BE2C (cell line): ENCODE measurements around the gene PTPRD.

Experiments
- DNase-seq: peaks from one replicate; pipeline ENCODE4 v3.0.0-alpha.2; 2020
- H3K27me3 ChIP-seq: fragments of 250-450 bp; sonication (Bioruptor Pico); 2 replicates; pipeline ENCODE4 v1.5.1; 2020; ENCODE audit warnings: mild to moderate bottlenecking
- H3K36me3 ChIP-seq: fragments of 250-450 bp; sonication (Bioruptor Pico); 2 replicates; pipeline ENCODE4 v1.5.1; 2020; ENCODE audit warnings: mild to moderate bottlenecking
- H3K4me1 ChIP-seq: fragments of 250-450 bp; sonication (Bioruptor Pico); 2 replicates; pipeline ENCODE4 v1.5.1; 2020
- H3K4me3 ChIP-seq: 2 replicates; pipeline ENCODE4 v1.5.1; 2011; ENCODE audit warnings: low read depth, low read length
- H3K9me3 ChIP-seq: fragments of 250-450 bp; sonication (Bioruptor Pico); 2 replicates; pipeline ENCODE4 v1.5.1; 2020
- TF ChIP-seq, protein P1 (sequence below): IDR thresholded peaks from 2 replicates; pipeline ENCODE4 v1.5.1; 2012; ENCODE audit warnings: mild to moderate bottlenecking, low read depth, low read length

Gene PTPRD

DNA sequence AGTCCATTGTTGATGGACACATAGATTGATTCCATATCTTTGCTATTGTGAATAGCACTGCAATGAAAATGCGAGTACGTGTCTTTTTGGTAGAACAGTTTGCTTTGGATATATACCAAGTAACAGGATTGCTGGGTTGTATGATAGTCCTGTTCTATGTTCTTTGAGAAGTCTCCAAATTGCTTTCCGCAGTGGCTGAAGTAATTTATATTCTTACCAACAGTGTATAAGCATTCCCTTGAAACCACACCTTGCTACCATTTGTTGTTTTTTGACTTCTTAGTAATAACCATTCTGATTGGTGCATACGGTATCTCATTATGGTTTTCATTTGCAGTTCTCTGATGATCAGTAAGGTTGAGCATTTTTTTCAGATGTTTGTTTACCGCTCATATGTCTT, 792.9 kb downstream of the PTPRD start:
- H3K9me3 ChIP-seq: no peaks in the 10 kb centered on the region
- TF ChIP-seq, protein P1, sequence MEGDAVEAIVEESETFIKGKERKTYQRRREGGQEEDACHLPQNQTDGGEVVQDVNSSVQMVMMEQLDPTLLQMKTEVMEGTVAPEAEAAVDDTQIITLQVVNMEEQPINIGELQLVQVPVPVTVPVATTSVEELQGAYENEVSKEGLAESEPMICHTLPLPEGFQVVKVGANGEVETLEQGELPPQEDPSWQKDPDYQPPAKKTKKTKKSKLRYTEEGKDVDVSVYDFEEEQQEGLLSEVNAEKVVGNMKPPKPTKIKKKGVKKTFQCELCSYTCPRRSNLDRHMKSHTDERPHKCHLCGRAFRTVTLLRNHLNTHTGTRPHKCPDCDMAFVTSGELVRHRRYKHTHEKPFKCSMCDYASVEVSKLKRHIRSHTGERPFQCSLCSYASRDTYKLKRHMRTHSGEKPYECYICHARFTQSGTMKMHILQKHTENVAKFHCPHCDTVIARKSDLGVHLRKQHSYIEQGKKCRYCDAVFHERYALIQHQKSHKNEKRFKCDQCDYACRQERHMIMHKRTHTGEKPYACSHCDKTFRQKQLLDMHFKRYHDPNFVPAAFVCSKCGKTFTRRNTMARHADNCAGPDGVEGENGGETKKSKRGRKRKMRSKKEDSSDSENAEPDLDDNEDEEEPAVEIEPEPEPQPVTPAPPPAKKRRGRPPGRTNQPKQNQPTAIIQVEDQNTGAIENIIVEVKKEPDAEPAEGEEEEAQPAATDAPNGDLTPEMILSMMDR: no peak
- H3K4me3 ChIP-seq: no peak overlapping the region
- H3K27me3 ChIP-seq: no peaks in the 10 kb centered on the region
- DNase-seq: no peak
- H3K36me3 ChIP-seq: no peaks in the 10 kb centered on the region
- no peaks in the 10 kb centered on the region for H3K4me1 ChIP-seq

DNA sequence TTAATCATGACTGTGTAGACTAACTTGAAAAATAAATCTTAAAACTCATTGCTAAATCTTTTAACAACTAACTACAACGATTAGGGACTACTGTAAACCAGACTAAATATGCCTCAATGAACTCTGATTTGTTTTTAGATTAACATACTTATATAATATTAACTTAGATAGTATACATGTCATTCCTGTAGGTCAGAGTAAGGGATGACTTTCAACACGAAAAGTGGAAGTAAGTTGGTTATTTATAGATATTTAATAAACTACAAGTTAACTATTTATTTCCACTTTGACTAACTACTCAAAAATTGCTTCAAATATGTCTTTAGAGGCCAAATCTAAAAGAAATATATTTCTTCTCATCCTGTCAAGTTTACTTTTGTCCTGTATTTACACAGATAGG, 795.6 kb downstream of the PTPRD start:
- Histone ChIP-seq H3K27me3 (no peaks in the 10 kb centered on the region), H3K9me3 (no peaks in the 10 kb centered on the region), H3K36me3 (no peaks in the 10 kb centered on the region), H3K4me3 (no peak overlapping the region), H3K4me1 (no peaks in the 10 kb centered on the region)
- TF ChIP-seq, protein P1: no peak
- no peak for DNase-seq

DNA sequence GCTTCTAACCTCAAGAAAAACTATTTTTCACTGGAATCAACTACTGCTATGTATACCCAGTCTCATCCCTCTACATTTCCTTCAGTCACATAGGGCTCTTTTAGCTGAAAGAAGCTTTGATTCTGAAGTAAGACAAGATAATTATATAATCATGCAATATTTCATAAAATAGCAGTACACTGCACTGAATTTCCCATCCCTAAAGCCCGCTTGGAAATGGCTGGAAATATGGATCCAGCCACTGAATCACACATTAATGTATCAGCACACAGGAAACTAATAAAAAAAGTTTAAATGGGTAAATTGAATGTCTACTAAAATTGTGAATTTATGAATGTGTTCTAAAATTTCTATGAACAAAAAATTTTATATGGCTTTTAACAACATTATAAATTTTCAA, 808.7 kb downstream of the PTPRD start:
- H3K9me3 ChIP-seq: no peaks in the 10 kb centered on the region
- H3K36me3 ChIP-seq: no peaks in the 10 kb centered on the region
- H3K27me3 ChIP-seq: no peaks in the 10 kb centered on the region
- H3K4me1 ChIP-seq: no peaks in the 10 kb centered on the region
- no peak overlapping the region for H3K4me3 ChIP-seq
- TF ChIP-seq, protein P1: no peak
- no peak for DNase-seq

DNA sequence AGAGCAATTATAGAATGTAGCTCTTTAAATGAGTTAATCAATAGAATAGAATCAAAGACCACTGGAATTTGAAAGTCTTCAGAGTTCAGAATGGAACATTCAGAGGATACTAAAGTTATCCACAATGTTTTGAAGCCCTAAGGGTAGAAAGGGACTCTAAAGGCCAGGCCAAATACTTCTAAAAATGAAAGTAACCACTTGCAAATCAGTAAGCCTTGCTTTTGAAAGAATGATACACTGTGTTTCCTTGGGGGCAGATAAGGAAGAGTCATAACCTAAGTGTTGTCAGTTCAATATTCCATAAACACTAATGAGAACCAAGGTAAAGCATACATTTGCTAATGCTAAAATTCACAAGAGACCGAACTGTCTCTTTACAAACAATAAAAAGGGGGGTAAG, 813.5 kb downstream of the PTPRD start:
- TF ChIP-seq, protein P1: no peak
- H3K27me3 ChIP-seq: no peaks in the 10 kb centered on the region
- DNase-seq: no peak
- H3K9me3 ChIP-seq: no peaks in the 10 kb centered on the region
- H3K36me3 ChIP-seq: no peaks in the 10 kb centered on the region
- H3K4me3 ChIP-seq: no peak overlapping the region
- no peaks in the 10 kb centered on the region for H3K4me1 ChIP-seq

DNA sequence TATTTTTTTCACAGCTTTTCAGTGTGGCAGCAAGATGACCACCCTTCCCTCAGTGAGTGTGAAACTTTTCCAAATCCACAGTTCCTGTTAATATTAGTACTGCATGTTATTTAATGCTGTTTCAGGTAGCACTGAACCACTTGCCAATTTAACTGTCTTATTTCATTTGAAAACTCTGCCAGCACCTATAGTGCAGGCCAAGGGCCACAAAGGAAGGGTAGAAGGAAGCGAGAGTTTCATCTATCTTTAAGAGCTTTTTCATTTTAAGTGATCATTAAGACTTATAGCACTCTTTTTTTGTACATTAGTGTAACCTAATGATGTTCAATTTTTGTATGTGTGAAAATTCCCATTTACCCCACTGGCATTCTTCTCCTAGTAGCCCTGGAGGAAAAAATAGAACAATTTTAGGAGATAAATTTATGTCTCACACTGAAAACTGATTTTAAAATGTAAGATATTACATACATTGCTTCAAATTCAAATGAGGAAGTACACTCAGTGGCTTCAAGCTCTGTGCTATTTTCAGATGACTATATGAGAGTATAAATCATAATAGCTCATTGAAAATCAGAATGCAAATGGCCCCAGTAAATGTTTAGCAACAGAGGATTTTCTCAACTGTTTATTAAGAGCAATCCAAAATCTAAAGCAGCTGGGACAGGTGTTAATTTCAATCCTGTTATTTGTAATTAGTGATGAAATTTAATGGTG, 820.5 kb downstream of the PTPRD start:
- Histone ChIP-seq H3K36me3 (no peaks in the 10 kb centered on the region), H3K9me3 (no peaks in the 10 kb centered on the region), H3K27me3 (no peaks in the 10 kb centered on the region), H3K4me1 (no peaks in the 10 kb centered on the region), H3K4me3 (no peak overlapping the region)
- DNase-seq: no peak
- TF ChIP-seq, protein P1: no peak

DNA sequence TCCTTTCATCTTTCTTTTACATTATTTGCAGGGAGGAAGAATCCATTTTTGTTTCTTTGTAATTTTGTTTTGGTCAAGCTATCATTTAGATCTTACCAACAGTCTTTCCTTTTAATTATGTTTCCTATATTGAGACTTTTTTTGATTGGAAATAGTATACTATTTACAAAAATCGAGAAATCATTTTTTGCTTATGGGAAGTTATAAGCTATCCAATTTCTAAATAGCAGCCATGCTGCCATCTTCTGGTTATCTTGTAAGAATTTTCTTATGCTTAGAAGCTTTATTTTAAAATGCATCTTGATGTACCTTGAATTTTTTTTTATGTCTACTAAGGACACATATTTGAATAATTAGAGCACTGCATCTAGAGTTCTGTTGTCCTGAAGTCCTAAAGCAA, 821.2 kb downstream of the PTPRD start:
- Histone ChIP-seq H3K4me1 (no peaks in the 10 kb centered on the region), H3K36me3 (no peaks in the 10 kb centered on the region), H3K27me3 (no peaks in the 10 kb centered on the region), H3K9me3 (no peaks in the 10 kb centered on the region), H3K4me3 (no peak overlapping the region)
- TF ChIP-seq, protein P1: no peak
- DNase-seq: no peak
